DMS79 treated with DMSO at 0.1 percent for 48 hours (cell line): Measurements from ENCODE around the gene ACOD1.
"Not testable (repeated sequence)": the region's sequence is repeated elsewhere in the genome, so short reads cannot be mapped to it uniquely, and the experiment has no call there.

Experiments used
- DNase-seq: peaks from one replicate; lab custom pipeline; 2025; lab: John Stamatoyannopoulos, UW

Gene ACOD1

DNA sequence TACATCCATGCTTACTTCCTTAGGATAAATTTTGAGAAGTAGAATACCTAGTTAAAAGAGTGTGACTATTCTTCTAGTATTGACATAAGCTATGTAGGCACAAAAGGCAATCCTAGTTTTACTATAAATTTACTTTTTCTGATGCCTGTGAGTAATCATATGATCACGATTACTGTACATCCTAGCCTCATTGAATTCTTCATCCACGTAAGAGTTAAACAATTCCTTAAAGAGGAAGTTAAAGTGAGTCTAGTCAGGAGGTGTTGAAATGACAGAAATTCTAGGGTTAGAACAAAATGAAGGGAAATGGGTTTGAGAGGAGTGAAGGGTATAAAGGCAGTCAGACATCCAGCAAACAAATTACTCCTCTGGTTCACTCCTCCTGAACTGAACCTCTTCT lies at the start of gene ACOD1:
Gene ACOD1 (plus strand): TSS at position 363 of the 400 bp plus-strand sequence. CDS start 48 bp downstream, outside the sequence.
- no peak for DNase-seq

DNA sequence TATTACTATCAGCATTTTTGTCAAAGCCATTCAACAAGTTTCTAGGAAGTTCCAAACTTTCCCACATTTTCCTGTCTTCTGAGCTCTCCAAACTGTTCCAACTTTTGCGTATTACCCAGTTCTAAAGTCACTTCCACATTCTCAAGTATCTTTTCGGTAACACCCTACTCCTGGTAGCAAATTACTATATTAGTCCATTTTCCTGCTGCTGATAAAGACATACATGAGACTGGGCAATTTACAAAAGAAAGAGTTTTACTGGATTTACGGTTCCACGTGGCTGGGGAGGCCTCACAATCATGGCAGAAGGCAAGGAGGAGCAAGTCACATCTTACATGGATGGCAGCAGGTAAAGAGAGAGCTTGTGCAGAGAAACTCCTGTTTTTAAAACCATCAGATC lies 49.2 kb upstream of the ACOD1 start:
- not testable (repeated sequence) for DNase-seq

DNA sequence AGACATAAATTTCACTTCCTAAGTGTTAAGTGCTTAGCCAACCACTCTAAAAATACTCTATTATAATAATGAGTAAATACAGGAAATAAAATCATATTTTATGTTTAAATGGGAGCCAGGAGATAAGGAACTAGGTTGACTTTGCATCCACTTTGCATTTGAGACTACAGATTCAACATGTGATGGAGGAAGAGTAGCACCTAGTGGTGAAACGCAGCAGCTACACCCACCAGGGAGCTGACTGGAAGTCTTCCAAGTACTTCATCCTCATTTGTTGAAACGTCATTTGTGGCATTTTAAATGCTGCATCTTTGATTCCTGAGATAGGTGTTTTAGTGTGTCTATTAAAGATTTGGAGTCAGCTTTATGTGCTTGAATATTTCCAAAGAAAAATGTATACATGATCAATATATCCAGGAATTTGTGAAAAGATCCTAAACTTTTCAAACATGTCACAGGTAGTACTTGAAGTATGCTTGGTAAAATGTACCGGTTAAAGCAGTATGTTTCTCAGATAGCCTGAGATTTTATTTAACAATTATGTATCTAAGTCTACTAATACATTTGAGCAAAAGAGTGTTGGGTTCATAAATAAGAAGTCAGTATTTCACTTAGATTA lies 44.7 kb upstream of the ACOD1 start:
- peak; percentile 12 for DNase-seq

DNA sequence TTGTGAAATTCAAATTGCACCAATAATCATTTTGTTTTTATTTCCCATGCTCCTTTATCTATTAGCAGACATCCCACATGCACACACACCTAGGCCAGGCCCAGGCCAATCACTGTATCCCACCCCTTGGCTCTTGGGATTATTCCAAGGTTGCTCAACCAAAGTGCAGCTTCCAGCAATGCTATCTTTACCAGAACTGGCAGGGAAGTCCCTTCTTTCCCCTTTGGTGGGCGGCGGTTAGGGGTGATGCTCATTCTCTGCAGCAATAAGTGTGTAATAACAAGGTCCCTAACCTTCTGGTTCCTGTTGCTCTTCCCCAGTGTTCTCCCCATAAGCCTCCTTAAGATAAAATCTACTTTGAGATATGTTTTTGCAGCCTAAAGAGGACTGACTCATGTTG lies 43.8 kb upstream of the ACOD1 start:
- no peak for DNase-seq

DNA sequence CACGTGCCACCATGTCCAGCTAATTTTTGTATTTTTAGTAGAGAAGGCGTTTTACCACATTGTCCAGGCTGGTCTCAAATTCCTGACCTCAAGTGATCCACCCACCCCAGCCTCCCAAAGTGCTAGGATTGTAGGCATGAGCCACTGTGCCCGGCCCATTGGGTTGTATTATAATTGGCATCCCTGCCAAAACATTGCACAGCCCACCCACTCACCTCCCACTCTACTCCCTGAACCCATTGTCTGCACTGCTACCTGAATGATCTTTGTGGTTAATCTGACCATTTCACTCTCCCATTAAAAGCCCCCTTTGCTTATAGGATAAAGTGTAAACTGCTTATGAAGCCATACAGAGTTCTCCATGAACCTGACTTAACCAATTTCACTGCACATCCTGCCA lies 35.8 kb upstream of the ACOD1 start:
- DNase-seq: no peak

DNA sequence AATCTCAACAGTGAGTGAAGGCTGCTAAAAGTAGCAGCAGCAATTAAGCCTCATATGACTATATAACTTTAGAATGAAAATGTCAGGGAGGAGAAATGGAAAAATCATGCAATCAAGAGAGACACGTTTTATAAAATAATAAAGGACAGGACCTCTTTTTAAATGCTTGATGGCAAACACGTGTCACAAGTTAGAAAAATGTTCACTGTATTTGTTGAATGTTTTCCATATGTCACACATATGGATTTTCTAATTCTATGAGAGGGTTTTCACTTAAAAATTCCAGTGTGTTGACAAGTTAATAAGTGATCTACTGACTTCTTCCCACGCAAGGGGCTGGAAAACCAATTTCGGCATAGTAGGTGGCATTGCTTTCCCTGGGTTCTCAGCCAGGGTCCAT lies 34.4 kb upstream of the ACOD1 start:
- DNase-seq: no peak

DNA sequence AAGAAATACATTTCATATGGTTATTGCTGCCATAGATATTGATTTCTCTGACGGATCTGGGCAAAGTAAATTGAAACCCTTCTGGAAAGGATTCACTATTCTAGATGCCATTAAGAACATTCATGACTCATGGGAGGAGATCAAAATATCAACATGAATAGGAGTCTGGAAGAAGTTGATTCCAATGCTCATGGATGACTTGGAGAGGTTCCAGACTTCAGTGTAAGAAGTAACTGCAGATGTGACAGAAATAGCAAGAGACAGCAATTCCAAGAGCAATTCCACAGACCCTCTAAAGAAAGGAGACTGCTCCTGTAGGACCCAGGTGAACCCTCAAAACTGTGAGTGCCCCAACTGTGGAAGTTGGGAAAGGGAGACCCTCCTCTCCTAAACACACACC lies 31.2 kb upstream of the ACOD1 start:
- DNase-seq: no peak

DNA sequence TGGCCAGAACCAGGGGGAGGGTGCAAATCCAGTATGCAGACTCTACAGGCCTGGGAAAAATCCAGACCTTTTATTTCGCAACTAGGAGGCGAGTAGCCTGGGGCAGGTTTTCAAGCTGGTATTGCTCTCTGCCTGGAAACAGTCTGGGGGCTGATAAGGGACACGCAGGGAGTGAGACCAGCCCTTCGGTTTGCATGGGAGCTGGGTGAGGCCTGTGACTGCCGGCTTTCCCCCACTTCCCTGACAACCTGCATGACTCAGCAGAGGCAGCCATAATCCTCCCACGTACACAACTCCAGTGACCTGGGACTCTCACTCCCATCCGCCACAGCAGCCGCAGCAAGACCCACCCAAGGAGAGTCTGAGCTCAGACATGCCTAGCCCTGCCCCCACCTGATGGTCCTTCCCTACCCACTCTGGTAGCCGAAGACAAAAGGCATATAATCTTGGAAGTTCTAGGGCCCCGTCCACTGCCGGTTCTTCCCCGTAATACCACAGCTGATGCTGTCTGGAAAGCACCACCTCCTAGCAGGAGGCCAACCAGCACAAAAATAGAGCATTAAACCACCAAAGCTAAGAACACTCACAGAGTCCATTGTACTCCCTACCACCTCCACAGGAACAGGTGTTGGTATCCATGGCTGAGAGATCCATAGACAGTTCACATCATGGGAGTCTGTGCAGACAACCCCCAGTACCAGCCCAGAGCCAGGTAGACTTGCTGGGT lies 30.4 kb upstream of the ACOD1 start:
- not testable (repeated sequence) for DNase-seq

DNA sequence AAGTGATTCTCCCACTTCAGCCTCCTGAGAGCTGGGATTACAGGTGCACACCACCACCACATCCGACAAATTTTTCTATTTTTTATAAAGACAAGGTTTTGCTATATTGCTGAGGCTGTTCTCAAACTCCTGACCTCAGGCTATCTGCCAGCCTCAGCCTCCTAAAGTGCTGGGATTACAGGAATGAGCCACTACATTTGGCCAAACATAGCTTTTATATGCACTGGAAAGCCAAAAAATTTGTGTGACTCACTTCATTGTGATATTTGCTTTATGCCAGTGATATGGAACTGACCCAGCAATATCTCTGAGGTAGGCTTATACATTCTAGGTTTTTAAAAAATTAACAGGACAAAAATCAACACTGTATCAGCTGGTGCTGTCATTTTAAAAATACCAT lies 26.8 kb upstream of the ACOD1 start:
- DNase-seq: no peak

DNA sequence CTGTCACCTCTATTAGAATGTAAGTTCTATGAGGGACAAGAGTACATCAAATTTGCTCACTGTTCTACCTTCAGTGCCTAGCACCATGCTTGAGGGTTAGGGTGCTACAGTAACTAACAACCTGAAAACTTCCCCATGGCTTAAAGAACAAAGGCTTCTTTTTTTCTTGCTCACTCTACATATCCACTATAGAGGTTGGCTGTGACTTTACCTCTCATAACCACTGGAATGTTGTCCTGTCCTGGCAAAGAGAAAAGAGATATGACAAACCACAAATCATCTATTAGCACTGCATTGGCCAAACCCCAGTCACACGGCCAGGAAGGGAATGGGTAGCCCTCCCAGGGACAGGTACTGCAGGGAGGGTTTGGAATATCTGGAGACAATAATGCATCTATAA lies 23.2 kb upstream of the ACOD1 start:
- DNase-seq: no peak

DNA sequence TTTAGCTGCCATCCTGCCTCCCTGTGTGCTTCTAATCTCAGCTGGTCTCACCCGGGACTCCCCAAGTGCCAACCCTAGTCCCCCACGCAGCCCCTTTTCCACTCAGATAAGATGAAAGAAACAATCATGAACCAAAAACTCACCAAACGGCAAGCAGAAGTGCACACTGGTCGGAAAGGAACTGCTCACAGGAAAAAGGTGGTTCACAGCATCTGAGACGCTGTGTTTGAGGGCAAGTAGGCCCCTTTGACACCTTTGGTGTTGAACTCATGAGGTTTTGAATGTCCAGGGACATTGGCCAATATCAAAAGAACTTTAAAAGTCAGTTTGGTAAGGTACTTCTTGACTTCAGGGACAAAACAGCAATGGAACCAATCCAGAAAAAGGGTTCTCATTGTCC lies 20.4 kb upstream of the ACOD1 start:
- DNase-seq: no peak

DNA sequence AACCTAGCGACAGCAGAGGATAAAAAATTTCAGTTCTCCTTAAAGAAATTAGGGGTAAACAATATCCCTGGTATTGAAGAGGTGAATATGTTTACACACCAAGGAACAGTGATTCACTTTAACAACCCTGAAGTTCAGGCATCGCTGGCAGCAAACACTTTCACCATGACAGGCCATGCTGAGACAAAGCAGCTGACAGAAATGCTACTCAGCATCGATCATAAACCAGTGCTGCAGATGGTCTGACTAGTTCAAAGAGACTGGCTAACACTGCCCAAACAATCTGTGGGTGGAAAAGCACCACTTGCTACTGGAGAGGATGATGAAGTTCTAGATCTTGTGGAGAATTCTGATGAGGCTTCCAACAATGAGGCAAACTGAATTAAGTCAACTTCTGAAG lies 19.9 kb upstream of the ACOD1 start:
- no peak for DNase-seq

DNA sequence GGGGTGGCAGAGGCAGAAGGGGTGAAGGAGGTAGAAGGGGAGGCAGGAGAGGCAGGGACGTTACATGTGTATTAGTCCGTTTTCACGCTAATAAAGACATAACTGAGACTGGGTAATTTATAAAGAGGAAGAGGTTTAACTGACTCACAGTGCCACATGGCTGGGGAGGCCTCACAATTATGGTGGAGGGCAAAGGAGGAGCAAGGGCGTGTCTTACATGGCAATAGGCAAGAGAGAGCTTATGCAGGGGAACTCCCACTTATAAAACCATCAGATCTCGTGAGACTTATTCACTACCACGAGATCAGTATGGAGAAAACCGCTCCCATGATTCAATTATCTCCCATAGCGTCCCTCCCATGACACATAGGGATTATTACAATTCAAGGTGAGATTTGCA lies 19.0 kb upstream of the ACOD1 start:
- DNase-seq: no peak

DNA sequence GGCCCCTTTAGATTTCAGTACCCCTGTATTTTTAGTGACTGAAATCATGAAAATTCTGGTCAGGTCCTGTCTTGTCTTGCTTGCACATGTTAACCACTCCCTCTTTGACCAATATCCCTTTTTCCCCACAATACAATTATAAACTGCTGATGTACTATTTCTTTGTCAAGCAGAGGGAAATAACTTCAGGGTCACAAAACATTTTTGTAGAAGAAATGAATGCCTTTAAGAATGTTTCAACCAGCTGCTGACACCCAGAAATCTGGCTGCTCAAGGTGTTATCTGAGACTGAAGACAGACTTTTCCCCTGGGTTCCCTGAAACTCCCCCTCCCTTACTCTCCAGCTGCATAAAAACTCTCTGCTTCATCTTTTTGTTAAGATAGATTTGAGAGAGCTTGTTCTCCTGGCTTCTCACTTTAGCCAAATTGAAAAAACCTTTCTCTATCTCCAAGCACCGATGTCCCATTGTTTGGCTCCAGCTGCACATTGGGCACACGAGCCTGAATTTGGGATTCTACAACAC lies 18.4 kb upstream of the ACOD1 start:
- DNase-seq: no peak

DNA sequence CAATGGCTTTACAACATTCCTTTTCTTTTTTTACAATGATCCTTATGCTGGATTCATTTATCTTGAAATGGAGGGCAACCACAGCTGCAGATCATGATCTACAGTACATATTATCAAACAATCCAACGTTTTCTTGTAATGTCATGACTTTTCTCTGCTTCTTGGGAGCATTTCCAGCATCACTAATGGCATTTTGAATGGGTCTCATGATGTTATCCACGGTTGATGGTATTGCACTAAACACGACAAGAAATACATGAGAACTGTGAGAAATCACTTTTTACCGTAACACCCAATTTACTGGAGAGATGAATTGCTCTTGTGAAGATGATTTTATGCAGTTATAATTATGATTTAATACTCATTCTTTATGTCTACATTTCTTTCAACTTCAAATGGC lies 16.2 kb upstream of the ACOD1 start:
- no peak for DNase-seq

DNA sequence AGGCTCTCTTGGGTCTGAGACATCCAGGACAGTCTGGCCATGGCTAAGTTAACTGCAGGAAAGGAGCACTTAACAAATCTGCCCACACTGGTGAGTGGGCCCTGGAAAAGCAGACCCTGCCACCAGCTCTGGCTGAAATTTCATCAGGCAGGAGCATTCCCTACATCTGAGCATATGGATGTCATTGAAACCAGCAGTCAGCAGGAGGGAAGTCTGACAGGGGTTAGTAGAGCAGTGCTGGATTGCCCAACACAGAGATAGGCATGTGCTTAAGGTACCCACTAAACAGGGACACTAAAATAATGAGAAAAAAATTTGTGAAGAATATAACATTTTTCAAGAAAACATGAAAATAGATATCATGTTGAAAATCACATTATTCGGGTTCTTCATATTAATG lies 13.6 kb upstream of the ACOD1 start:
- no peak for DNase-seq

DNA sequence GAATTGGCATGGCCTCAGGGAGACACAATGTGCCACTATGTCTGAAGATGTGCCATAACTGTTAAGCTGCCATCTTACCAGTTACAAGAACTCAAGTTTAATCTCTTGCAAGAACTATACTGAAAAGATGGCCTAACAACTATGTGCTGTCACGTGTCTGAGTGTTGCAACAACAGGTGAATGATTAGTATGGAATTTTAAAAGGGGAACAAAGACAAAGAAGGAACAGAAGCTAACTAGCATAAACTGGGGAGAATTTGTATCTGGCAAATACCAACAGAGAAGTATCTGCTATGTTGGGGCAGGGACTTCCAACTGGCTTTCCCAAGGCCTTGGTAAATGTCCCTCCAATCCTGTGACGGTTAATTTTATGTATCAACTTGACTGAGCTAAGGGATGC lies 11.5 kb upstream of the ACOD1 start:
- no peak for DNase-seq

DNA sequence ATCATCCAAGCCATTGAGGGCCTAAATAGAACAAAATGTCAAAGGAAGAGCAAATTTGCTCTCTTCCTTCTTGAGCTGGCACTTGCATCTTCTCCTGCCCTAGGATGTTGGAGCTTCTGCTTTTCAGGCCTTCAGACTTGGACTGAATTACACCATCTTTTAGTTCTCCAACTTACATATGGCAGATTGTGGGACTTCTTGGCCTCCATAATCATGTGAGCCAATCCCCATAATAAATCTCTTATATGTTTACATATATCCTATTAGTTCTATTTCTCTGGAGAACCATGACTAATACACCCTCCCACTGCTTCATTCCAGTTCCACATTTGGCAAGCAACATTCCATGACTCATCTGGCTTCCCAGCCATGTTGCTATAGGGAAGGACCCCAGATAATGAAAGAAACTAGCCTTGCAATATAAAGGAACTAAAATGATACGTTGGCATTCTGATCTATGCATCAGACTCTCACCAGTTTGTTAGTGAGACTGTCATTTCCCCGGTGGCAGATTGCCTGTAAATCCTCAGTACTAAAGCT lies 11.0 kb upstream of the ACOD1 start:
- DNase-seq: no peak

DNA sequence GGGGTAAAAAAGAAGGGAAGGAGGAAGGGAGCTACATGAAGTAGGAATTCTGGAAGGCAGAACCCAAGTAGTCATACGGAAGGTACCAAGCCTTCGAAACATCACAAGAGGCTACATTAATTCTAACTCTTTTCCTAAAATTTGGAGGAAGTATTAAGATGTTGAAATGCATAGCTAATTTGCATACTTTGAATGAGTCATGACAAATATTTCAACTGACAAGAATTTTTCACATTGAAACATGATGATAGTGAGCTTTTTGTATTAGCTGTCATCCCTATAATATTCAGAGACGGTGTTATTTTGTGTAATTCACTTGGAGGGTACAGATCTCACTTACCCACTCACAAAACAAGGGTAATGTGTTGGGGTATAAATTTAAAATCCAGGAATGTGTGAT lies 9.1 kb upstream of the ACOD1 start:
- DNase-seq: no peak

DNA sequence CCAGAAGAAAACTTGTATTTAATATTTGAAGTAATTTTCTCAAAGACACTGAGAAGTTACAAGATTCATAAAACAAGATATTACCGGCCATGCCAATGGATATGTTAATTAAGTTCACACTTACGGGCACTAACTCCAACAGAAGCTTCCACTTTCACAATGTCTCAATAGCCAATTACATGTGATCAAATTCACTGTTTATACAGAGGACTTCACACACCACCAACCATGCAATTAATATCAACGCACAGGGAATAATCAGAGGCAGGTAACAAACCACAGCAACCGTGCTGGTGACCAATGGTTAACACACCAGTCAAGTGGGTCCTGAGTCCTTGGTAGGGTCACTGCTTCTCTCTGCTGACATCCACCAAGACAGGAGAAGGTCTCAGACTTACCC lies 5.9 kb upstream of the ACOD1 start:
- no peak for DNase-seq

DNA sequence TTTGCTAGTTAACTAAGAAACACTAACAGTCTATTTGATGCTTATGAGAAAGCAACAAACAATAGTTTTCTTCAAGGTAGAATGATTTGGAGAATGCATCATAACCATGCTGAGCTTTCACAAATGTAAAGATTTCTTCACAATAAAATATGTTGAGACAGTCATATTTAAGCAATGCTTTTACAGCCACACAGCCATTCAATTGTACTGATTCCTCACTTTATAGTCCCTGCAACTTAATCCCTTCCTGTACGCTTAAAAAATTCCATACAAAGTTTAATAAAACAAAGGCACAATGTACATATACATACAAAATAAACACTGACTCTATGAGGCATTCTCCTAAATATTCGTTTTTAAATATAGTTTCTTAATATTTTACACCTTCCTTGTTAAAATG lies 4.7 kb upstream of the ACOD1 start:
- no peak for DNase-seq

DNA sequence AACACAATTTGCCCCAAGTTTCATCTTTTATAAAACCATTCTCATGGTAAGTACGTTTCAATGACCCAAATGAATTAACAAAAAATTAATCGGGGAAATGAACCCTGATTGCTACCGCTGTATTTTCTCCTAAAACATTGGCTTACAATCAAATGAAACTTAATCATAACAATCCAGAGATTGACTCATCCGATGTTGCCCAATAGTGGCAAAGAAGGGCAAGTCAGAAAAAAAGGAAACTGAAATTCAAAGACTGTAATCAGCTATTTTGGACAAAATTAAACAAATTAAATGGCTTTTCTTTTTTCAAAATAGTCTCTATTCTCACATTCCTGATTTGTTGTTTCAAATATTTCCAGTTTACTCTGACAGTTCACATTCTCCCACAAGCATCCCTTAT lies 3.9 kb upstream of the ACOD1 start:
- DNase-seq: no peak

DNA sequence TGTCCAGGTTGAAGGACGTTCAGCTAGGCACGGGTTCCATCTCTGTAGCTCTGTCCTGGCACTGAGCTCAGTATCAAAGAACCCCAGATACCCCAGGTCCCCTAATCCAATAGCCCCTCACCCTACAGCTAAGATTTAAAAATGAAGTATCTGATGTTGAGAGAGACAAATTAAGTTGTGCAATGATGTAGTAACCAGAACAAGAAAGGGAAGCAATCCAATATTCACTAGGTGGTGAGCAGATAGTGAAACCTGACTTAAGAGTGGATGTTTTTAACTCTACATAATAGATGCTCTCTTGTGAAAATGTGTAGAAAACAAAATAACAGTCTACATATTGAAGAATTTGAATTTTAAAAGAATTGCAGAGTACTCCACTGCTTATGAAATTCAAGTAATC lies 1.8 kb downstream of the ACOD1 start:
- DNase-seq: no peak

DNA sequence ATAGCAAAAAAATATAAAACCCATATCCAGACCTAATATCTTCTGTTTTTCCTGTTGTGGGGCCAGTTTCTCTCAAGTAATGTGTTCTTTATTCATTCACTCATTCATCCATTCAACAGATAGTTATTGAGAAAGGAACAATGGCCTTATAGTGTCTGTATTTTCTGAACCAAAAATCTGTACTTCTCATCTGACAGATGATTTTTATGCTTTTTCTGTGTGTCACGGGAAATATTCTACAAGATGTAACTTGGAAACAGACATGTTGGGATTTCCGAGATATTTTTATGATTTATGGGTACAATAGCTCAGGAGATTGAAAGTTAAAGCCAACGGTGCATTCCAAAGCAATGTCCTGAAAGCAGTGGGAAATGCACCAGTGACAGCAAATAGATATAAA lies 5.7 kb downstream of the ACOD1 start:
- no peak for DNase-seq
